KMS-11 (cell line): ENCODE measurements around the gene MYL11.

ENCODE experiments used
- H2AFZ ChIP-seq: fragments of 200-600 bp; sonication (generic); 2 replicates; pipeline ENCODE4 v1.6.1; 2016; ENCODE audit warnings: antibody characterized with exemption, mixed run types, low read depth
- H3K27ac ChIP-seq: fragments of 200-600 bp; sonication (generic); 2 replicates; pipeline ENCODE4 v1.6.1; 2016; ENCODE audit warnings: mild to moderate bottlenecking, mixed run types
- H3K27me3 ChIP-seq: fragments of 200-600 bp; sonication (generic); 2 replicates; pipeline ENCODE4 v1.6.1; 2017; ENCODE audit warnings: mild to moderate bottlenecking, low read depth, mixed run types, moderate library complexity; ENCODE audit not compliant: insufficient read depth
- H3K36me3 ChIP-seq: fragments of 200-600 bp; sonication (generic); 2 replicates; pipeline ENCODE4 v1.6.1; 2017; ENCODE audit warnings: mild to moderate bottlenecking, mixed run types; ENCODE audit not compliant: insufficient read depth
- H3K4me1 ChIP-seq: fragments of 200-600 bp; sonication (generic); 2 replicates; pipeline ENCODE4 v1.6.1; 2016; ENCODE audit warnings: mild to moderate bottlenecking, low read depth, mixed run types; ENCODE audit not compliant: poor library complexity, severe bottlenecking
- H3K4me2 ChIP-seq: fragments of 200-600 bp; sonication (generic); 2 replicates; pipeline ENCODE4 v1.7.0; 2016; ENCODE audit warnings: mild to moderate bottlenecking, mixed run types
- H3K4me3 ChIP-seq: fragments of 200-600 bp; sonication (generic); IDR thresholded peaks from 2 replicates; pipeline ENCODE4 v1.6.1; 2017; ENCODE audit warnings: low read depth, low read length, mixed read lengths; ENCODE audit not compliant: insufficient read depth
- H3K79me2 ChIP-seq: fragments of 200-600 bp; sonication (generic); 2 replicates; pipeline ENCODE4 v1.6.1; 2016; ENCODE audit warnings: low read depth, mixed run types; ENCODE audit not compliant: insufficient read depth
- H3K9ac ChIP-seq: fragments of 200-600 bp; sonication (generic); 2 replicates; pipeline ENCODE4 v1.6.1; 2016; ENCODE audit warnings: mild to moderate bottlenecking, mixed run types
- H4K20me1 ChIP-seq: fragments of 200-600 bp; sonication (generic); 2 replicates; pipeline ENCODE4 v1.6.1; 2016; ENCODE audit warnings: mild to moderate bottlenecking, mixed run types; ENCODE audit not compliant: insufficient read depth
- CTCF ChIP-seq: fragments of 200-600 bp; sonication (generic); conservative IDR thresholded peaks from 2 replicates; pipeline ENCODE4 v1.6.1; 2017; ENCODE audit warnings: low read depth, mild to moderate bottlenecking, antibody characterized with exemption, low read length, moderate library complexity, mixed read lengths

Gene MYL11

DNA sequence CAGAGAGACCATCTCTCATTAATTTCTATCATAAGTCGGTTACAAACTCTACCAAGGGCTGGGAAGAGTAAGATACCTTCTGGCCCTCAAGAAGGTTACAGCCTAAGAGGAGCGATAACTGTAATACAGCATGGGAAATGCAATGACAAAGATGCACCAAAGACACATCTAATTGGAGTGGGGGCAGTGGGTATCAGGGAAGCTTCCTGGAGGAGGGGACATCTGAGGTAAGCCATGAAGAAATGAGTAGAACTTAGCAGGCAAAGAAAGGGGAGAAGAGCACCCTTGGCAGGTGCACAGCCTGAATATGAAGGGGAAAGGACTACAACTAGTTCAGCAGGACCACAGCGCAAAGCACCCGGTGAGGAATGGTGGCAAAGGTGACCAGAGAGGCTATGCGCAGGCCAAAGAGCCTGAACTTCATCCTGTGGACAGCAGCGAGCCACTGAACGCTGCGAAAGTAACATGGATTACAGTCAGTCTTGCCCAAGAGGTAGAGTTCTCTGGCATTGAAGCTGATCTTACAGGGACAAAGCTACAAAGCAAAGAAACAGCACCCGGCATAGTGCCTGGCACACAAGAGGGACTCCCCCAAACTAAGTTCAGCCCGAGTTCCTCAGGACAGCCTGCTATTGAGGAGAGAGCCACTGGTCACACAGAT is 7.1 kb upstream of the MYL11 start:
- Histone ChIP-seq H3K27me3 (no peaks in the 10 kb centered on the region), H3K79me2 (peaks cover 56% of the 10 kb centered on the region), H4K20me1 (no peaks in the 10 kb centered on the region), H3K9ac (no peak overlapping the region; the same call in 1 of the 2 replicates), H3K36me3 (no peaks in the 10 kb centered on the region), H2AFZ (no peak overlapping the region), H3K27ac (no peak overlapping the region), H3K4me2 (peak overlapping the region; percentile 89), H3K4me1 (peaks cover 32% of the 10 kb centered on the region), H3K4me3 (no peak overlapping the region)
- TF ChIP-seq CTCF: no peak

DNA sequence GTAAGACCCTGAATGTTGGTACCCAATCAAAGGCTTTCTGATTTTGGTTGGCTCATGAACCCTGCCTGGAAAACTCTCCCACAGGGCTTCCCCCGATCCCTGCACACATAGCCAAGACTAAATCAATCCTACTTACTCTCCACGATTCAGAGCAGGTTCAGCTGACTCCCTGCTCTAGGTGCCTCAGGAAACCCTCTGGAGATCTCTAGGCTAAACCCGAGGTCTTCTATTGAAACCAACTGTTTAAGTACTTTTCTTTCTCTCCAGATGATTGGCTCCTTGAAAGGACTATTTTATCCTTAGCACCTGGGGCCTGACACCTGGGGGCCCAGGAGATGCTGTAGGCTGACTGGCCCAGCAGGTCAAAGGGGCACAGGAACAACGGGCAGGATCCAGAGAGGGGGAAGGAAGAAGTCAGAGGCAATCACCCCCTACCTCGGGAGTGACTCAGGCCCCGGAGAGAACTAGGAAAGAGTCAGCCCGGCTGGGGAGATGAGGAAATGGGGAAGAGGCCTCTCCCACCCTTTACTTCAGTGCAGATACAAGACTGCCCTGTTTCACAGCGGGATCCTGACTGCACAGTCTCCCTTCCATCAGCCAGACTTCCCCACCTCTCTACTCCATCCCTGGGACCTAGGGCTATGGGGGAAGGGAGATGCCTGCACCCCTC is 6.3 kb upstream of the MYL11 start:
- H3K79me2 ChIP-seq: peaks cover 52% of the 10 kb centered on the region
- H4K20me1 ChIP-seq: no peaks in the 10 kb centered on the region
- H3K36me3 ChIP-seq: no peaks in the 10 kb centered on the region
- H3K27ac ChIP-seq: no peak overlapping the region
- peak overlapping the region; percentile 89 for H3K4me2 ChIP-seq
- H3K9ac ChIP-seq: peak overlapping the region; percentile 47; the same call in 1 of the 2 replicates
- peaks cover 34% of the 10 kb centered on the region for H3K4me1 ChIP-seq
- no peak overlapping the region for H3K4me3 ChIP-seq
- H3K27me3 ChIP-seq: no peaks in the 10 kb centered on the region
- no peak for TF ChIP-seq CTCF
- no peak overlapping the region for H2AFZ ChIP-seq

GRCh38 chr16:30368792-30369090 is 5.9 kb upstream of the MYL11 start:
- Histone ChIP-seq H3K27me3 (no peaks in the 10 kb centered on the region), H3K79me2 (peaks cover 48% of the 10 kb centered on the region), H4K20me1 (no peaks in the 10 kb centered on the region), H3K4me3 (no peak overlapping the region), H3K9ac (peak overlapping the region; percentile 47; the same call in 1 of the 2 replicates), H2AFZ (no peak overlapping the region), H3K27ac (no peak overlapping the region), H3K4me2 (peak overlapping the region; percentile 89), H3K36me3 (no peaks in the 10 kb centered on the region), H3K4me1 (peaks cover 34% of the 10 kb centered on the region)
- TF ChIP-seq CTCF: no peak

DNA sequence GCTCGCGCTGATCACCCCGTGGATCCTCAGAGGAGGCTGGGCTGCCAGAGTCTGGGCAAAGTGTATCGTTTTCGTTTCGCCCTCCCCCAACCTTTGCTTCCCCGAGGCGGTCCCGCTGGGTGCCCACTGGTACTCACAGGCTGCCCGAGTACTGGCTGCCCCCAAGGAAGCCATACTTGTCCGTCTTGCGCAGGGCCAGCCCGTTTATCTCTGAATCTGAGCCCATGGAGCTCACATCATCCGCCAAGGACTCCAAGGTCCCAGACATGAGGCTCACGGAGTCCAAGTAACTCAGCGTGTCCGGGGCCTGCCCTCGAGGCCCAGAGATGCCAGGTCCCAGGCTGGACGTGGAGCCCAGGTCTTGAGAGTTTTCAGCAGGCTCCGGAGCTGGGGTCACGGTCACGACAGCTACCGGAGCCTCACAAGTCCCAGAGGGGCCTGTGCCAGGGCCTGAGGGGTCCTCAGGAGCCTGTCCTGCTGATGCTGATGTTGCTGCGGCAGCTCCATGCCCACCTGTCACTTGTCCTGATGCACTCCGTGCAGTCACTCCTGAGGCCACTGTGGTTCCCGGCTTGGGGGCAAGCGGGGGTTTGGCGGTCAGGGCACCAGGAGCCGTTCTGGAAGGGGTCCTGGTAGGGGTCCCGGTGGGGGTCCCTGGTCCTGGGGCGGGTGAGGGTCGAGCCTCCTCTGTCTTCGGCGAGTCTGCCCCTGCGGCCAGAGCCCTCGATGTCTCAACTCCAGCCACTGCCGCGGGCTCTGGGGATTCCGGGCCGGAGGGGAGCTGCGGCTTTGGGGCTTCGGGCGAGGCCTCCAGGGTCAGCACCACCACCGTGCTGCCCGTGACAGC is 5.3 kb upstream of the MYL11 start:
- Histone ChIP-seq H3K27ac (peak overlapping the region; percentile 16; the same call in 1 of the 2 replicates), H3K36me3 (no peaks in the 10 kb centered on the region), H3K79me2 (peaks cover 48% of the 10 kb centered on the region), H3K4me3 (no peak overlapping the region), H3K4me1 (peaks cover 34% of the 10 kb centered on the region), H2AFZ (no peak overlapping the region), H3K27me3 (no peaks in the 10 kb centered on the region), H4K20me1 (no peaks in the 10 kb centered on the region), H3K9ac (peak overlapping the region; percentile 47; the same call in 1 of the 2 replicates), H3K4me2 (peak overlapping the region; percentile 89)
- no peak for TF ChIP-seq CTCF
